Endometrial microvascular endothelial cells (primary cell): ENCODE results near the gene ZNF541. TPM values are rescaled to one million over a fixed set of nuclear protein-coding genes. Genes with fewer than 3 reads are reported as not detected.

Source experiments
- in situ Hi-C: cut with HindIII; loops from 2 replicates; pipeline ENCODE4 v1.10.0; 2017; ENCODE audit warnings: low sequenced_read_pairs, low pct_unique_long_range_greater_than_20kb; ENCODE audit errors: inconsistent ontology term
- total RNA-seq: library from RNA; depleted of rRNA; stranded (reverse); fragments of >200 nt; gene quantifications from one replicate; pipeline ENCODE4 v1.2.3, GENCODE V29; 2015; ENCODE audit errors: inconsistent ontology term

The ZNF541 gene
- total RNA-seq, 1 donor from 2014 or later: not detected

- in situ Hi-C loops: no loop called here
These were observed 11.9 kb downstream of the ZNF541 start for GRCh38 chr19:47560999-47561398.

- in situ Hi-C loops: no loop called here
These were observed 22.8 kb downstream of the ZNF541 start for GRCh38 chr19:47550129-47550528.

GRCh38 chr19:47549261-47549862, 23.6 kb downstream of the ZNF541 start:
- in situ Hi-C loops: no loop called here

DNA sequence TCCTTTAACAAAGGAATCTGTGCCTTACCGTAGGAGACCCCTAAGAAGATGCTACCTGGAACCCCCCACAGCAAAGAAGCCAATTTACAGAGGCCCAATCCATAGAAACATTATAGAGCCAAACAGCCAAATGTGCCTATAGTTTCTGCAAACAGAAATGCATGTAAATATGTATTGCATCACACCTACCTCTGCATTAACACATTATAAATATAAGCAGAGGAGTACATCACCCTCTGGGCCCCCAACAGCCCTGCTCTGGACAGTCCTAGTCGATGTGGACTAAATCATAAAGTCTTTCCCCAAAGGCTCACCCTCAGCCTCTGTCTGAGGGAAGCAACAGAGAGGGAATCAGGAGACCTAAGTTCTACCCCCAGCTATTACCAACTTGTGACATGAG, 25.7 kb downstream of the ZNF541 start:
- in situ Hi-C loops: no loop called here

GRCh38 chr19:47545061-47545948, 27.6 kb downstream of the ZNF541 start:
- in situ Hi-C loops: no loop called here

- in situ Hi-C loops: no loop called here
These were observed 28.5 kb downstream of the ZNF541 start for GRCh38 chr19:47544476-47544875.

DNA sequence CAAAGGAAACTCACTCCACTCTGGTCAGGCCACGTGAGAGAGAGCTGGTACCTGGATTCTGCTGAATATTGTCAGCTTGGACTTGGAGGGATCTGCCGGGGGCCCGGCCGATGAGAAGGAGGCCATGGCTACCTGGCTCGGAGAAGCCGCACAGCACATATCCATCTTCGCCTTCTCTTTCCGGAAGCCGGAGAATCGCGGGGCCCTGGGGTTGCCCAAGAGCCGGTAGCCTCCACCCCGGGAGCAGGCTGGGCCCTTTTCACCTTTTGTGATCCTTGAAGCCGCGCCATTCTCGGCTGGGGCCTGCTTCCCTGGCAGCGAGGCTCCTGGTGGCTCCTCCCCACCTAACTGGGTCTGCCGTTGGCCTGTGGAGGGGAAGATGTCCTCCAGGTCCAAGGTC, 28.9 kb downstream of the ZNF541 start:
- in situ Hi-C loops: no loop called here

- in situ Hi-C loops: no loop called here
These were observed 30.9 kb downstream of the ZNF541 start for GRCh38 chr19:47542030-47542475.

- in situ Hi-C loops: no loop called here
These were observed 31.4 kb downstream of the ZNF541 start for GRCh38 chr19:47541518-47541917.

DNA sequence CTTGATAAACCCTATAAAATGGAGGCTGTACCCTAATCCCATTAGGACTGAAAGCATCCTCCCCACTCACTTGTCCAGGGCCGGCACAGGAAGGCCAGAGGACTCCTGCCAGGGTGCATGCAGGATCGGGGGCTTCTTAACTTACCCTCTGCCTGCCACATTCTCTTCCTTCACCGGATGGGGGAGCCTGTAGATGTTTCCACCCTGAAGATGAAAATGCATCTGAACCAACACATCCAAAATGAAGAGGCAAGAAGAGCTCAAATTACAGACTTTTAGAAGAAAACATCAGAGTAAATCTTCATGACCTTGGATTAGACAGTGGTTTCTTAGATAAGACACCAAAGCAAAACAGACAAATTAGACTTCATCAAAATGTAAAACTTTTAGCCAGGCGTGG, 32.2 kb downstream of the ZNF541 start:
- in situ Hi-C loops: no loop called here

- in situ Hi-C loops: no loop called here
These were observed 33.1 kb downstream of the ZNF541 start for GRCh38 chr19:47539747-47540311.

- in situ Hi-C loops: no loop called here
These were observed 34.1 kb downstream of the ZNF541 start for GRCh38 chr19:47538812-47539211.

- in situ Hi-C loops: no loop called here
These were observed 35.5 kb downstream of the ZNF541 start for GRCh38 chr19:47537493-47537892.

DNA sequence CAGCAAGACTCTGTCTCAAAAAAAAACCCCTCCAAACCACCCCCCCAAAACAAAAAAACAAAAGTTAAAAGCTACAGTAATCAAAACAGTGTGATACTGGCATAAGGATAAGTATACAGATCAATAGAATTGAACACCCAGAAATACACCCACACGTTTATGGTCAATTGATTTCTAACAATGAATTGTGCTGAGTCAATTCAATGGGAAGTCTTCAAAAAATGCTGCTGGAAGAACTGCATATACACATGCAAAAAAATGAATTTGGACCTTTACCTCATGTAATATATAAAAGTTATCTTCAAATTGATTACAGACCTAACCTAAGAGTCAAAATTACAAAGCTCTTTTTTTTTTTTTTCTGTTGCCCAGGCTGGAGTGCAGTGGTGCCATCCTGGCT, 38.3 kb downstream of the ZNF541 start:
- in situ Hi-C loops: no loop called here

- in situ Hi-C loops: no loop called here
These were observed 41.1 kb downstream of the ZNF541 start for GRCh38 chr19:47531640-47532387.

- in situ Hi-C loops: no loop called here
These were observed 43.8 kb downstream of the ZNF541 start for GRCh38 chr19:47529018-47529742.

GRCh38 chr19:47526798-47527197, 46.1 kb downstream of the ZNF541 start:
- in situ Hi-C loops: no loop called here

GRCh38 chr19:47523473-47523872, 49.5 kb downstream of the ZNF541 start:
- in situ Hi-C loops: no loop called here
